SU-DHL-6 (cell line): ENCODE results near the gene PIGR.
"Not testable (repeated sequence)": the region's sequence is repeated elsewhere in the genome, so short reads cannot be mapped to it uniquely, and the experiment has no call there.

Source experiments
- H2AFZ ChIP-seq: fragments of 200-600 bp; sonication (generic); 2 replicates; pipeline ENCODE4 v1.6.1; 2014; ENCODE audit warnings: low read depth, mild to moderate bottlenecking, moderate library complexity, mixed read lengths, antibody characterized with exemption, low read length; ENCODE audit not compliant: severe bottlenecking
- H3F3A ChIP-seq: fragments of 200-600 bp; shearing (Covaris generic); 2 replicates; pipeline ENCODE4 v1.6.0; 2016; ENCODE audit warnings: antibody characterized with exemption, mild to moderate bottlenecking; ENCODE audit not compliant: insufficient read depth
- H3K27ac ChIP-seq: fragments of 200-600 bp; sonication (generic); 2 replicates; pipeline ENCODE4 v1.5.1; 2016; ENCODE audit warnings: low read depth, mild to moderate bottlenecking, low read length, moderate library complexity, mixed read lengths
- H3K27me3 ChIP-seq: fragments of 200-600 bp; sonication (generic), shearing (Covaris generic); 2 replicates; pipeline ENCODE4 v1.6.0; 2014; ENCODE audit warnings: mild to moderate bottlenecking, low read length
- H3K36me3 ChIP-seq: fragments of 200-600 bp; sonication (generic); 2 replicates; pipeline ENCODE4 v1.6.1; 2014; ENCODE audit warnings: mild to moderate bottlenecking, low read length, mixed read lengths
- H3K4me2 ChIP-seq: fragments of 300-600, 200-600 bp; shearing (Covaris generic), sonication (generic); 2 replicates; pipeline ENCODE4 v1.6.0; 2014; ENCODE audit warnings: low read length, low read depth, mild to moderate bottlenecking; ENCODE audit not compliant: poor library complexity, severe bottlenecking
- H3K4me3 ChIP-seq: fragments of 200-600 bp; sonication (generic); 2 replicates; pipeline ENCODE4 v1.5.1; 2014; ENCODE audit warnings: antibody characterized with exemption, low read length, mild to moderate bottlenecking, mixed read lengths; ENCODE audit not compliant: insufficient read depth, poor library complexity, severe bottlenecking
- H3K79me2 ChIP-seq: fragments of 200-600 bp; sonication (generic); 2 replicates; pipeline ENCODE4 v1.6.1; 2014; ENCODE audit warnings: mild to moderate bottlenecking, low read length, moderate library complexity; ENCODE audit not compliant: insufficient read depth
- H3K9ac ChIP-seq: fragments of 200-600 bp; sonication (generic); 2 replicates; pipeline ENCODE4 v1.7.0; 2014; ENCODE audit warnings: mild to moderate bottlenecking, low read length
- H3K9me2 ChIP-seq: fragments of 200-600 bp; sonication (generic); replicated peaks from 2 replicates; pipeline ENCODE4 v1.6.1; 2014; ENCODE audit warnings: low read length; ENCODE audit not compliant: insufficient read depth
- H3K9me3 ChIP-seq: fragments of 200-600 bp; sonication (generic); 2 replicates; pipeline ENCODE4 v1.6.1; 2014; ENCODE audit warnings: low read length, mixed read lengths; ENCODE audit not compliant: insufficient read depth
- H4K20me1 ChIP-seq: fragments of 200-600 bp; sonication (generic); 2 replicates; pipeline ENCODE4 v1.6.1; 2014; ENCODE audit warnings: low read depth, mild to moderate bottlenecking, antibody characterized with exemption, low read length, moderate library complexity, mixed read lengths
- EZH2phosphoT487 ChIP-seq: fragments of 200-600 bp; sonication (generic), shearing (Covaris generic); conservative IDR thresholded peaks from 2 replicates; pipeline ENCODE4 v1.6.1; 2018; ENCODE audit warnings: mild to moderate bottlenecking, antibody characterized with exemption, low read length, moderate library complexity, mixed read lengths
- TF ChIP-seq, protein P1 (sequence below): fragments of 200-600 bp; sonication (generic); IDR thresholded peaks from one replicate; pipeline ENCODE4 v1.5.1; 2017; ENCODE audit warnings: antibody characterized with exemption, mild to moderate bottlenecking, low read length, moderate library complexity; ENCODE audit not compliant: insufficient read depth, poor library complexity, severe bottlenecking

Gene PIGR

DNA sequence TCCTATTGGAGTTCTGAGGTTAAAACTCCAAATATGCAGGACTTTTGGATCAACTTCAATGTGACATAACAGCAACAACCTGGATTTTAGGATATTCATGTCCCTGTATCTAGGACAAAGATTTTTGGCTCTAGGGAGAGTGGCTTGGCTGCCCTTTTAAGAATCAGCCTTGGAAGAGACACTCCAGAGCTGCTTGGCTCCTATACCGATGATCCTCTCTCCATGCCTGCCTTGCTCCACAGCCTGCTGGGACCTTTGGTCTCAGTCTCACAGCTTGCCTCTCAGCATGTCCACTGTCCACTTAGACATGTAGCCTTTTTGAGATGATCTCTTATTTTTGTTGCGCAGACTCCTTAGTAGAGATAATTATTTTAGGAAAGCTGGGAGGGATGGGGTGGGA, 20.0 kb downstream of the PIGR start:
- Histone ChIP-seq H3K9me3 (no peaks in the 10 kb centered on the region), H3K9me2 (no peaks in the 10 kb centered on the region), H3K36me3 (no peaks in the 10 kb centered on the region), H3K27me3 (no peaks in the 10 kb centered on the region), H3F3A (peaks cover 14% of the 10 kb centered on the region; the same call in 1 of the 2 replicates), H2AFZ (no peak overlapping the region), H3K79me2 (no peaks in the 10 kb centered on the region), H3K4me2 (no peak overlapping the region), H3K9ac (no peak overlapping the region), H3K4me3 (no peak overlapping the region), H4K20me1 (no peaks in the 10 kb centered on the region), H3K27ac (no peak overlapping the region)
- TF ChIP-seq, protein P1, sequence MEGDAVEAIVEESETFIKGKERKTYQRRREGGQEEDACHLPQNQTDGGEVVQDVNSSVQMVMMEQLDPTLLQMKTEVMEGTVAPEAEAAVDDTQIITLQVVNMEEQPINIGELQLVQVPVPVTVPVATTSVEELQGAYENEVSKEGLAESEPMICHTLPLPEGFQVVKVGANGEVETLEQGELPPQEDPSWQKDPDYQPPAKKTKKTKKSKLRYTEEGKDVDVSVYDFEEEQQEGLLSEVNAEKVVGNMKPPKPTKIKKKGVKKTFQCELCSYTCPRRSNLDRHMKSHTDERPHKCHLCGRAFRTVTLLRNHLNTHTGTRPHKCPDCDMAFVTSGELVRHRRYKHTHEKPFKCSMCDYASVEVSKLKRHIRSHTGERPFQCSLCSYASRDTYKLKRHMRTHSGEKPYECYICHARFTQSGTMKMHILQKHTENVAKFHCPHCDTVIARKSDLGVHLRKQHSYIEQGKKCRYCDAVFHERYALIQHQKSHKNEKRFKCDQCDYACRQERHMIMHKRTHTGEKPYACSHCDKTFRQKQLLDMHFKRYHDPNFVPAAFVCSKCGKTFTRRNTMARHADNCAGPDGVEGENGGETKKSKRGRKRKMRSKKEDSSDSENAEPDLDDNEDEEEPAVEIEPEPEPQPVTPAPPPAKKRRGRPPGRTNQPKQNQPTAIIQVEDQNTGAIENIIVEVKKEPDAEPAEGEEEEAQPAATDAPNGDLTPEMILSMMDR: no peak
- no peak for TF ChIP-seq EZH2phosphoT487

DNA sequence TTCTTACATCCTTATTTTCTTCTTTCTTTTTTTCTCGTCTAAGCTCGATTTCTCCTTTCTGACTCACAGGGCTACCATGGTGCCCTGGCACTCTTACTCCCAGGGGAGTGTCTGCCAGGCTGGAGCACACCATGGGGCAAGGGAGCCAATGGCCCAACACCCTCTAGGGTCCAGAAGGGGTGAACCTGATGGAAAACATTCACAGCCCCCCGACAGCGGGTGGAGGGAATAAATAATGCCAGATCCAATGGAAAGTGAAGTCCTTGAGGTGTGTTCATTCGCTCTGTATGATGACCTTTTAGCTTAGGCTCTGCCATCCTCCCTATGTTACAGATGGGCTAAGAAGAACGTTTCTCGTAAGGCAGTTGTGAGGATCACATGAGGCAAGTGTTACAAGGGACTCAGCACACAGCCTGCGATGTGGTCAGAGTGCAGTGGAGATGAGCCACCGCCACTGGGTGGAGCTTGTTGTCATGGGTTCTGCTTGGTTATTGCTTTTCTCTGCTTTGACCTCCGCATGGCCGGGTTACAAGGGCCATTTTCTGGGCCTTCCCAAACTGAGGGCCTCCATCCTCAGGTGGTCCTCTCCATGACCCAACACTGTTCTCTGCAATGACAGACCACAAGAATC, 21.0 kb downstream of the PIGR start:
- Histone ChIP-seq H4K20me1 (no peaks in the 10 kb centered on the region), H3K79me2 (no peaks in the 10 kb centered on the region), H3K36me3 (no peaks in the 10 kb centered on the region), H3K9me2 (no peaks in the 10 kb centered on the region), H3K4me2 (no peak overlapping the region), H3K27ac (peak overlapping the region; percentile 53), H2AFZ (no peak overlapping the region), H3F3A (peaks cover 8% of the 10 kb centered on the region; the same call in 1 of the 2 replicates), H3K4me3 (no peak overlapping the region), H3K9me3 (no peaks in the 10 kb centered on the region), H3K27me3 (no peaks in the 10 kb centered on the region), H3K9ac (no peak overlapping the region)
- TF ChIP-seq, protein P1: no peak
- TF ChIP-seq EZH2phosphoT487: no peak

DNA sequence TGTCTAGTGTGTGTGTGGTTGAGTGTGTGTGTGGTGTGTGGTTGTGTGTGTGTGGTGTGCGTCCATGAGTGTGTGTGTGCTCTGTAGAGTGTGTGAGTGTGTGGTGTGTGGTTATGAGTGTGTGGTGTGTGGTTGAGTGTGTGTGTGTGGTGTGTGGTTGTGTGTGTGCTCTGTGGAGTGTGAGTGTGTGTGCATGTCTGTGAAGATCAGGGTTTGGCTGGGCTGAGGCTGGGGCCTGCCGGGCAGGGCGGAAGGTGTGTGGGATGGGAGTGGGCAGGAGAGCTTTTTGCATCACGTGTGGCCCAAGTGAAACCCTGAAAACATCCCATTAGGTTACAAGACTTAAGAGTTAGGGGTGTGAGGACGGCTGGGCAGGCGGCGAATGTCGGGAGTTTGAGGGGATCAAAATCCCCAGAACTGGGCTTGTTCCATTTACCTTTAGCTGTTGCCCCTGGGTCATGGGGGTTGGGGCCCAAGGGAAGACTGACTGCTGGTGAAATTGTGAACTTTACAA, 21.6 kb downstream of the PIGR start:
- no peak overlapping the region for H3K9ac ChIP-seq

DNA sequence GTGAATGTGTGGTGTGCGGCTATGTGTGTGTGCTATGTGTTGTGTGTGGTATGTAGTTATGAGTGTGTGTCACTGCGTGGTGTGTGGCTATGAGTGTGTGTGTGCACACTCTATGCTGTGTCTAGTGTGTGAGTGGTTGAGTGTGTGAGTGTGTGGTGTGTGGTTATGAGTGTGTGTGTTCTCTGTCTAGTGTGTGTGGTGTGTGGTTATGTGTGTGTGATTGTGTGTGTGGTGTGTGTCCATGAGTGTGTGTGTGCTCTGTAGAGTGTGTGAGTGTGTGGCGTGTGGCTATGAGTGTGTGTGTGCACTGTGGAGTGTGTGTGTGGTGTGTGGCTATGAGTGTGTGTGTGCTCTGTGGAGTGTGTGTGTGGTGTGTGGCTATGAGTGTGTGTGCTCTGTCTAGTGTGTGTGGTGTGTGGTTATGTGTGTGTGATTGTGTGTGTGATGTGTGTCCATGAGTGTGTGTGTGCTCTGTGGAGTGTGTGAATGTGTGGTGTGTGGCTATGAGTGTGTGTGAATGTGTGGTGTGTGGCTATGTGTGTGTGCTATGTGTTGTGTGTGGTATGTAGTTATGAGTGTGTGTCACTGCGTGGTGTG, 22.2 kb downstream of the PIGR start:
- H3K4me2 ChIP-seq, H3K27me3 ChIP-seq, H3K79me2 ChIP-seq, H3K27ac ChIP-seq, H3K9me2 ChIP-seq, H2AFZ ChIP-seq, H3K4me3 ChIP-seq, H3K9ac ChIP-seq, H4K20me1 ChIP-seq, H3K36me3 ChIP-seq, H3K9me3 ChIP-seq, H3F3A ChIP-seq: not testable (repeated sequence)

More for the DNA sequence above, 21.6 kb downstream of the PIGR start:
- no peaks in the 10 kb centered on the region for H4K20me1 ChIP-seq
- no peaks in the 10 kb centered on the region for H3K36me3 ChIP-seq
- H3F3A ChIP-seq: peaks cover 7% of the 10 kb centered on the region; the same call in 1 of the 2 replicates
- H3K4me3 ChIP-seq: no peak overlapping the region
- H3K27ac ChIP-seq: peak overlapping the region; percentile 53
- no peaks in the 10 kb centered on the region for H3K27me3 ChIP-seq
- H2AFZ ChIP-seq: no peak overlapping the region
- TF ChIP-seq, protein P1: no peak
- TF ChIP-seq EZH2phosphoT487: no peak
- no peaks in the 10 kb centered on the region for H3K9me2 ChIP-seq
- H3K9me3 ChIP-seq: no peaks in the 10 kb centered on the region
- no peaks in the 10 kb centered on the region for H3K79me2 ChIP-seq
- no peak overlapping the region for H3K4me2 ChIP-seq
